ENCODE data around the gene AP4B1. TPM values are rescaled to one million over a fixed set of nuclear protein-coding genes. Genes with fewer than 3 reads are reported as not detected.

The AP4B1 gene
- total and polyA plus RNA-seq, 2 of the 13 experiments (the other 11 are each of a cell fraction or from before 2014, with no cell fraction given) = 8.5 to 12.0 TPM

- TF ChIP-seq SAFB2 (CRISPR knock-in tag; IDR thresholded peaks at IDR 0.05; ENCODE audit: borderline replicate concordance, low read depth) (no peak; the same call in 1 of the 2 replicates), ATRX (CRISPR knock-in tag; IDR thresholded peaks at IDR 0.05; ENCODE audit: borderline replicate concordance) (no peak), ZNF484 (CRISPR knock-in tag; IDR thresholded peaks at IDR 0.05; ENCODE audit: borderline replicate concordance, low read depth) (no peak), ZNF335 (CRISPR knock-in tag; IDR thresholded peaks at IDR 0.05) (peak; percentile 80), SMC3 (IDR thresholded peaks at IDR 0.05; ENCODE audit: low read length) (peak; percentile 22; the same call in 1 of the 2 replicates), MIER3 (CRISPR knock-in tag; IDR thresholded peaks at IDR 0.05; ENCODE audit: borderline replicate concordance) (peak; percentile 52; the same call in 1 of the 2 replicates), MATR3 (CRISPR knock-in tag; IDR thresholded peaks at IDR 0.05) (no peak), MXD4 (CRISPR knock-in tag; IDR thresholded peaks at IDR 0.05) (peak; percentile 91), ZBTB40 (IDR thresholded peaks at IDR 0.05) (no peak), ZBTB40 (CRISPR knock-in tag; IDR thresholded peaks at IDR 0.05) (peak; percentile 52), ZNF770 (CRISPR knock-in tag; IDR thresholded peaks at IDR 0.05) (peak; percentile 66), ELF1 (CRISPR knock-in tag; IDR thresholded peaks at IDR 0.05) (peak; percentile 94), SNAPC2 (CRISPR knock-in tag; IDR thresholded peaks at IDR 0.05) (peak; percentile 76; the same call in 1 of the 2 replicates), ZXDC (CRISPR knock-in tag; IDR thresholded peaks at IDR 0.05) (no peak; the same call in 1 of the 2 replicates), SP4 (CRISPR knock-in tag; IDR thresholded peaks at IDR 0.05) (peak; percentile 84), ZNF589 (CRISPR knock-in tag; conservative IDR thresholded peaks at IDR 0.05) (peak; percentile 90)
Observed at GRCh38 chr1:113904674-113905434, at the start of gene AP4B1, which contains the start of gene DCLRE1B (continued).

All from HepG2 (cell line).